OCI-LY7 (cell line): ENCODE results near the gene ABCC11. TPM values are rescaled to one million over a fixed set of nuclear protein-coding genes. Genes with fewer than 3 reads are reported as not detected.

Experiments used
- BruUV-seq: library from RNA; stranded (reverse); fragments of 400-500 nt; replicated peaks from 2 replicates; lab custom pipeline; 2021; lab: Mats Ljungman, UMichigan
- CTCF ChIA-PET: fragments of 300-600 bp; sonication (Branson Sonifier 250); formaldehyde crosslinking; loops from one replicate; lab custom pipeline; 2022; ENCODE audit warnings: antibody characterized with exemption; ENCODE audit not compliant: unreplicated experiment; lab: Charles Lee
- POLR2A ChIA-PET: fragments of 300-600 bp; sonication (Branson Sonifier 250); formaldehyde crosslinking; loops from one replicate; lab custom pipeline; 2022; ENCODE audit warnings: antibody characterized with exemption; lab: Charles Lee
- DNase-seq: peaks from one replicate; pipeline ENCODE4 v3.0.0-alpha.2; 2015; ENCODE audit warnings: low spot score
- H2AFZ ChIP-seq: fragments of 200-600 bp; sonication (generic), shearing (Covaris generic); 2 replicates; pipeline ENCODE4 v1.6.1; 2014; ENCODE audit warnings: mild to moderate bottlenecking, antibody characterized with exemption, low read length, moderate library complexity
- H3K27ac ChIP-seq: fragments of 200-600 bp; sonication (generic); 2 replicates; pipeline ENCODE4 v1.5.1; 2014; ENCODE audit warnings: mixed run types, low read depth, mild to moderate bottlenecking, moderate library complexity, low read length, inconsistent platforms; ENCODE audit not compliant: poor library complexity, severe bottlenecking
- H3K36me3 ChIP-seq: fragments of 200-600 bp; sonication (generic); 2 replicates; pipeline ENCODE4 v1.6.1; 2014; ENCODE audit warnings: mild to moderate bottlenecking, antibody characterized with exemption, low read length, moderate library complexity, mixed read lengths; ENCODE audit not compliant: insufficient read depth
- H3K4me1 ChIP-seq: fragments of 200-600 bp; sonication (generic); 2 replicates; pipeline ENCODE4 v1.5.1; 2014; ENCODE audit warnings: mild to moderate bottlenecking, low read length; ENCODE audit not compliant: insufficient read depth, poor library complexity, severe bottlenecking
- H3K4me2 ChIP-seq: fragments of 200-600 bp; sonication (generic); 2 replicates; pipeline ENCODE4 v1.6.1; 2014; ENCODE audit warnings: mild to moderate bottlenecking, low read length
- H3K4me3 ChIP-seq: fragments of 200-600 bp; sonication (generic); 2 replicates; pipeline ENCODE4 v1.5.1; 2014; ENCODE audit warnings: mild to moderate bottlenecking, low read depth, low read length; ENCODE audit not compliant: poor library complexity, severe bottlenecking
- H3K79me2 ChIP-seq: fragments of 200-600 bp; sonication (generic); 2 replicates; pipeline ENCODE4 v1.6.1; 2016; ENCODE audit warnings: low read depth, mild to moderate bottlenecking, low read length, moderate library complexity, mixed read lengths; ENCODE audit not compliant: insufficient read depth
- H3K9me2 ChIP-seq: fragments of 200-600 bp; sonication (generic); 2 replicates; pipeline ENCODE4 v1.6.1; 2016; ENCODE audit warnings: mild to moderate bottlenecking, low read length, mixed read lengths; ENCODE audit not compliant: insufficient read depth
- H3K9me3 ChIP-seq: fragments of 200-600 bp; sonication (generic); 2 replicates; pipeline ENCODE4 v1.6.1; 2014; ENCODE audit warnings: mild to moderate bottlenecking, mixed run types, low read length, mixed read lengths
- H4K20me1 ChIP-seq: fragments of 200-600 bp; sonication (generic); 2 replicates; pipeline ENCODE4 v1.6.1; 2014; ENCODE audit warnings: mild to moderate bottlenecking, antibody characterized with exemption, low read length, moderate library complexity, mixed read lengths; ENCODE audit not compliant: insufficient read depth
- EZH2phosphoT487 ChIP-seq: fragments of 200-600 bp; sonication (generic); IDR thresholded peaks from 2 replicates; pipeline ENCODE4 v1.6.1; 2018; ENCODE audit warnings: low read depth, borderline replicate concordance, mild to moderate bottlenecking, mixed run types, antibody characterized with exemption, low read length, moderate library complexity, mixed read lengths
- intact Hi-C: fragments of 100-400 bp; cut with micrococcal nuclease; formaldehyde crosslinking; loops from one replicate; pipeline ENCODE4 v1.10.0; 2022; ENCODE audit not compliant: unreplicated experiment
- total RNA-seq, 2 experiments: library from RNA; depleted of rRNA in 1 of 2; stranded (reverse); fragments of >200 nt in 1 of 2; shearing (Covaris generic) in 1 of 2; gene quantifications; 2 replicates each; pipeline ENCODE4 v1.2.3, GENCODE V29; 2014 to 2022
- TF ChIP-seq, protein P1 (sequence below): fragments of 200-600 bp; sonication (generic); conservative IDR thresholded peaks from 2 replicates; pipeline ENCODE4 v1.5.1; 2014; ENCODE audit warnings: mild to moderate bottlenecking, antibody characterized with exemption, low read length, moderate library complexity, mixed read lengths

ABCC11 gene
- total RNA-seq, 2 experiments from 2014 or later: 0.10 TPM; not detected in 1

- no peak overlapping the region for H3K27ac ChIP-seq
- H3K4me3 ChIP-seq: no peak overlapping the region
- H3K4me2 ChIP-seq: no peak overlapping the region
- intact Hi-C loops: no loop called here
- 0 out of 2 replicates have a peak, but pooled peaks cover 7% of the 10 kb centered on the region for H3K36me3 ChIP-seq
- H3K9me2 ChIP-seq: no peaks in the 10 kb centered on the region
- no peak overlapping the region for H2AFZ ChIP-seq
- no TSS peak for BruUV-seq
- no peaks in the 10 kb centered on the region for H4K20me1 ChIP-seq
- no peak for TF ChIP-seq EZH2phosphoT487
- TF ChIP-seq, protein P1, sequence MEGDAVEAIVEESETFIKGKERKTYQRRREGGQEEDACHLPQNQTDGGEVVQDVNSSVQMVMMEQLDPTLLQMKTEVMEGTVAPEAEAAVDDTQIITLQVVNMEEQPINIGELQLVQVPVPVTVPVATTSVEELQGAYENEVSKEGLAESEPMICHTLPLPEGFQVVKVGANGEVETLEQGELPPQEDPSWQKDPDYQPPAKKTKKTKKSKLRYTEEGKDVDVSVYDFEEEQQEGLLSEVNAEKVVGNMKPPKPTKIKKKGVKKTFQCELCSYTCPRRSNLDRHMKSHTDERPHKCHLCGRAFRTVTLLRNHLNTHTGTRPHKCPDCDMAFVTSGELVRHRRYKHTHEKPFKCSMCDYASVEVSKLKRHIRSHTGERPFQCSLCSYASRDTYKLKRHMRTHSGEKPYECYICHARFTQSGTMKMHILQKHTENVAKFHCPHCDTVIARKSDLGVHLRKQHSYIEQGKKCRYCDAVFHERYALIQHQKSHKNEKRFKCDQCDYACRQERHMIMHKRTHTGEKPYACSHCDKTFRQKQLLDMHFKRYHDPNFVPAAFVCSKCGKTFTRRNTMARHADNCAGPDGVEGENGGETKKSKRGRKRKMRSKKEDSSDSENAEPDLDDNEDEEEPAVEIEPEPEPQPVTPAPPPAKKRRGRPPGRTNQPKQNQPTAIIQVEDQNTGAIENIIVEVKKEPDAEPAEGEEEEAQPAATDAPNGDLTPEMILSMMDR: no peak
- no peaks in the 10 kb centered on the region for H3K4me1 ChIP-seq
- no peaks in the 10 kb centered on the region for H3K9me3 ChIP-seq
- POLR2A ChIA-PET: interaction anchor here (0.6 to 1.5 kb wide), 2 partner anchors 10 to 21 kb away, joined by 3 read pairs; no protein-coding TSS in a partner anchor
- H3K79me2 ChIP-seq: no peaks in the 10 kb centered on the region
- no peak for DNase-seq
- CTCF ChIA-PET: no interaction called here
Measured at GRCh38 chr16:48294724-48295123, 47.4 kb upstream of the ABCC11 start.

GRCh38 chr16:48292452-48292851 is 45.1 kb upstream of the ABCC11 start:
- no peak for DNase-seq
- no peaks in the 10 kb centered on the region for H3K9me2 ChIP-seq
- H3K4me2 ChIP-seq: no peak overlapping the region
- 0 out of 2 replicates have a peak, but pooled peaks cover 5% of the 10 kb centered on the region for H3K36me3 ChIP-seq
- H3K79me2 ChIP-seq: no peaks in the 10 kb centered on the region
- H2AFZ ChIP-seq: no peak overlapping the region
- TF ChIP-seq, protein P1: no peak
- TF ChIP-seq EZH2phosphoT487: no peak
- H3K27ac ChIP-seq: no peak overlapping the region
- H3K4me1 ChIP-seq: no peaks in the 10 kb centered on the region
- CTCF ChIA-PET: interaction anchor here (0.6 kb wide), 1 partner anchor 1502 kb away, joined by 3 read pairs; no protein-coding TSS in a partner anchor
- POLR2A ChIA-PET: interaction anchor here (0.8 kb wide), 1 partner anchor 26 kb away, joined by 3 read pairs; no protein-coding TSS in a partner anchor
- H4K20me1 ChIP-seq: no peaks in the 10 kb centered on the region
- no peak overlapping the region for H3K4me3 ChIP-seq
- intact Hi-C loops: no loop called here
- BruUV-seq: no TSS peak
- H3K9me3 ChIP-seq: no peaks in the 10 kb centered on the region

DNA sequence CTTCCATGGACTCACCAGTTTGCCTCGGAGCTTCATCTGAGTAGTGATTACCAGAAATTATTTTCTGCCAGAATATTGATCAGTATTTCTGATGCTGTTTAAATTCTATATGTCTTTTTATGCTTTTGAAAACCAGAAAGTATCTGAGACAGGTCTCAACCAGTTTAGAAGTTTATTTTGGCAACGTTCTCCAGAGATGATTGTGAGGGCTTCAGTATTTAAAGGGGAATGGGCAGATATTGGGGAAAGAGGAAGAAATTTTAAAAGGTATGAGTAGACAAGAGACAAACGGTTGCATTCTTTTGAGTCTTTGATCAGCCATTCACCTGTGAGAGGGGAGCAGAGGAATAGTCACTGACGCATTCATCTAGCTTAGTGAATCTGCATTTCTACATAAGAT is 44.4 kb upstream of the ABCC11 start:
- Histone ChIP-seq H3K4me2 (no peak overlapping the region), H3K9me2 (no peaks in the 10 kb centered on the region), H3K4me1 (no peaks in the 10 kb centered on the region), H3K9me3 (no peaks in the 10 kb centered on the region), H3K27ac (no peak overlapping the region), H3K36me3 (0 out of 2 replicates have a peak, but pooled peaks cover 5% of the 10 kb centered on the region), H4K20me1 (no peaks in the 10 kb centered on the region), H3K79me2 (no peaks in the 10 kb centered on the region), H2AFZ (no peak overlapping the region), H3K4me3 (no peak overlapping the region)
- intact Hi-C loops: no loop called here
- POLR2A ChIA-PET: interaction anchor here (0.6 to 0.8 kb wide), 2 partner anchors 20 to 27 kb away, joined by 3 read pairs; no protein-coding TSS in a partner anchor
- BruUV-seq: no TSS peak
- CTCF ChIA-PET: no interaction called here
- no peak for DNase-seq
- TF ChIP-seq, protein P1: no peak
- no peak for TF ChIP-seq EZH2phosphoT487
